ENCODE results near the gene RASSF8.

Gene RASSF8

DNA sequence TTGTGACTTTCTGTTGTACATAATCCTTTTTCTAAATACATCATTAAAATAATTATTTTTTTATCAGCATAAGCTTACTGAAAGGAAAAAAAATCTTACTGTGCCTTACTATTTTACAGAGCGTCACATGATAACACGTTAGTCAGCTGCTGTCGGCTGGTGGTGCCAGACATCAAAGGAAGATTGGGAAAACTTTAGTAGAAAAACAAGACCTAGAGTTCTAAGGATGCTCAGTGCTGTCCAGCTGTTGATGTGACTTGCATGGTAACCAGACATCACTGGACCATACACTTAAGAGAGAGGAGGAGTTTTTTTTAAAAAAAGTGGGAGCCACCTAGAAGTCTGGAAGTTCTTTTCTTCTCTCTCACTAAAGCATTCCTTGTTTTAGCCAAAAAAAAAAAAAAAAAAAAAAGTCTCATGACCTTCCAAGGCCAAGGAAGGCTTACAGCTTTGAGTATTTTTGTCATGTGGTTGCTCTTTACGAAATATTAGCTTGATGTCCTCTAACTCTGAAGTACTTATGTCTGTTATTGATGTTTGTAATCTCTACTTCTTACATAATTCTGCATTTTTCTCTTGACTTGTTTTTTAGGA, 4.5 kb downstream of the RASSF8 start:
- DNase-seq: no peak

- DNase-seq: no peak
Observed at GRCh38 chr12:25965682-25966081, 7.2 kb downstream of the RASSF8 start.

DNA sequence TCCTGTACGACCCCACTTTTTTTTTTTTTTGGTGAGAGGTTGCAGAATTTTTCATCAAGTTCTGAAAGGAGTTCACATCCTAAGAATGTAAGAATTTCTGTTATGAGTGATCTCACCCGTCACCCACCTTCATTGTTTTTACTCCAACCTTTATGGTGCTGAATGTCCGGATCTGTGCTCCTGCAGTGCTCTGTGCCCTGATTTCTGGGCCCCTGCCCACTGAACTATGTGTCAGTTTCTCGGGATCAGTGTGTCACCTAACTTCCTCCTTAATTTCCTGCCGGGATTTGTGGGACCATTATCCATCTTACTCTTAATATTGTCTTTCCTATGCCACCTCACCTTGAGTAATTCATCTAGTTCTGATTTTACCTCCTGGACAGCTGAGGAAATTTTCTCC, 11.6 kb downstream of the RASSF8 start:
- DNase-seq: no peak

DNA sequence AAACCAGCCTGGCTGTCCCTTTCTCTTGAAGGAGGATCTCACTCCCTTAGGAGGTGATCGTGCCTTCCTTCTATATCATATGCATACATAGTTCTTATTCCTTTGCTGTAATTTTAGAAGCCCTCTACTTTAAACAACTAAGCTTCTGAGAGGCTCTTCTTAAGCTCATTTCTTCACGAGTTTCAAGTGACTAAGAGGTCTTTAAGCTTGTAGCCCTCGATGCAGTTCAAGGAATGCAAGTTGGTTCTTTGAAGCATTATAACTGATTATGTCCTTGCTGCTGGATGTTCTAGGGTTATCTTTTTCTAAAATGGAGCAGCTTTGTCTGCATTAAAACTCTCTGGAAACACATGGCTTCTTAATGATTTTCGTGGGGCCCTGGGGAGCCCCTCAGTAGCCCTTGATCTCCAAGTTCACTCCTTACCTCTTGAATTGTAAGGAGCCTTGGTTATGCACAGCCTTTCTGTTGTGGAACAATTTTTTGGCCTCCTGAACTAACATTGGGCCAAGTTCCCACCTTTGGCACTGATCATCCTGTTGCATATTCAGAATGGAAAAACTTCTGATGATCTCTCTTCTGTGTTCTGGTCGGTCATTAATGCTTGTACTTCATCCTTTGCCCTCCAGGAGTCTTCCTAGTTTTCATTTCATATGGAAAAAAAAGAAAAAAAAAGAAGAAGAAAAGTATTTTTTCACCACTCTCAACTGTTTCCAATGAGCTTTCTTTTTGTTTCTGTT, 12.6 kb downstream of the RASSF8 start:
- DNase-seq: no peak

DNA sequence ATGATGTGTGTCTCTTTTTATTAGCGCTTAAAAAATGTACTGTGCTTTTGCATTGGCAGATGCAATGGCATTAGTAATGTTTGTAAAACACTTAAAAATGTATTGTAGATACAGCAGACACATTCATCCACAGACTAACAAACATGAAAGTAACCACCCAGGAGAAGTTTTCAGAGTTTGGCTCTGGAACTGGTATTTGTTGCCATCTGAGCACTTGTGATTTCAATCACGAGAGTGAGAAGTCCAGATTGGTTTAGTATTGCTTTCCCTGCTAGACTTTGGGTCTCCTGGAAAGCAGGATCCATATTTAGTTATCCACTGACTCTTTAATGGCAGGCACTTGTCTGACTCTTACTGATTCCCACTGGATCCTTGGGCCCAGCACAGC, 13.2 kb downstream of the RASSF8 start:
- DNase-seq: no peak

DNA sequence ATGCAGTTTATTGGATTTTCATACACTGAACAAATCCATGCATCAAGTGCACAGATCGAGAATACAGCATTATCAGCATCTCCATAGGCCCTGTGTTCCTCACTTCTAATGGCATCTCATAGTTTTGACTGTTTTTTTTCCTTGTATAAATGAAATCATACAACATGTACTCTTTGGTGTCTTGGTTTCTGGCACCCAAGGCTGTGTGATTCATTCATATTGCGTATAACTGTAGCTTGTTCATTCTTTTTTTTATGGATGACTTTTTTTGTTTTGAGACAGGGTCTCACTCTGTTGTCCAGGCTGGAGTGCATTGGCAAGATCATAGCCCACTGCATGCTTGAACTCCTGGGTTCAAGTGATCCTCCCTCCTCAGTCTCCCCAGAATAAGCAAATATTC, 14.3 kb downstream of the RASSF8 start:
- DNase-seq: no peak

DNA sequence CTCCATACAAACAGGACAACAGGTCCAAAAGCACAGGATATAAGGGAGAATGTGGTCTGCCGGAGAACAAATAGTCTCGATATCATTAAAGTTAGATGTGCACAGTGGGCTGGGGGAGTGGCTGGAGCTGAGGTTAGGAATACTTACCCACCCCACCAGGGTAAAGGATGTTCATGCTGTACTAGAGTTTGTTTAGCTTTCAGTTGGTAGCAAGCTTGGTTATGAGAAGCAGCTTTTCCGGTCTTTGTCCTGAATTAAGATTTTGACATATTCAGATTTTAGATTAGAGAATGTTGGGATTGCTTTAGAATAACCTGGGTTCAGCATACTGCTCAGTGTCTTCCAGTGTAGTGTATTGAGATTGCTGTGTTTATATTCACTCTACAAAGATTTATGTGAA, 16.7 kb downstream of the RASSF8 start:
- DNase-seq: no peak

DNA sequence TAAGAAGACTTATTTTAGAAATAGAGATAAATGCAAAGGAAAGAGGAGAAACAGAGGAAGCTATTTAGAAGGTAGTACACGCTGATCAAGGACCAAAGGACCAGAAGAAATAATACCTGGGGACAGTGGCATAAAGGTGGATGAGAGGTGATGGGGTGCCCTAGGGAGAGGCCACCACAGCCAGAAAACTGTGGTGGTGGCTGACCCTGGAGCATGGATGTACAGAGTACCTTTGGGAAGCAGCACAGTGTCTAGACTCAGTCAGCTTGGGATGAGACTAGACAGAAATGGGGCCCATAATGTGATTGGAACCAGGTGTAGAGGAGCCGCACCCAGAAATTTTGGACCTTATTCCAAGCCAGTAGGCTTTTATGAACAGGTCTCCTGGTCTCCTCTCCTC, 17.2 kb downstream of the RASSF8 start:
- DNase-seq: no peak

GRCh38 chr12:25976289-25976688, 17.8 kb downstream of the RASSF8 start:
- DNase-seq: no peak

GRCh38 chr12:25977047-25977446, 18.6 kb downstream of the RASSF8 start:
- DNase-seq: peak; percentile 15

GRCh38 chr12:25979059-25979458, 20.6 kb downstream of the RASSF8 start:
- no peak for DNase-seq

- no peak for DNase-seq
Observed at GRCh38 chr12:25979563-25979962, 21.1 kb downstream of the RASSF8 start.

- no peak for DNase-seq
Observed at GRCh38 chr12:25980035-25980434, 21.6 kb downstream of the RASSF8 start.

DNA sequence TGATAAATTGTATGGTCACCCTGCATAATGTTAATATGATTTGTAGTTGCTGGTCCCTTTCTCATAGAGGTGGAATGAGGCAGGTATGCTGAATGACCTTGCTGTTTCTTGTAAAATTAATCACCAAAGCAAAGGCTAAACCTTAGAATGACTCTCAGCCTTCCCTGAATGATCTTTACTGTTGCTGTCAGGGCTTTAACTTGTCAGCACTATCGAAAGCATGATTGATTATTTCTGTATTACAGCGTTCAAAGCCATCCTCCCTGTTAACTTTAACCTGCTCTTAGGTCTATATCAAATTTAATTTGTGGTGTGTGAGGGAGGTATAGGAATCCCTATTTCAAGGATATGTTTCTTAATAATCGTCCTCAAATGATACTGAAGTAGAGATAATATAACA, 23.1 kb downstream of the RASSF8 start:
- no peak for DNase-seq

- no peak for DNase-seq
Observed at GRCh38 chr12:25982416-25982815, 23.9 kb downstream of the RASSF8 start.

GRCh38 chr12:25983625-25984024, 25.1 kb downstream of the RASSF8 start:
- DNase-seq: no peak

- DNase-seq: no peak
Observed at GRCh38 chr12:25984759-25985158, 26.3 kb downstream of the RASSF8 start.

GRCh38 chr12:25985316-25986175, 27.1 kb downstream of the RASSF8 start:
- DNase-seq: peak; percentile 38

- no peak for DNase-seq
Observed at GRCh38 chr12:25986180-25986579, 27.7 kb downstream of the RASSF8 start.

- no peak for DNase-seq
Observed at GRCh38 chr12:25988505-25988904, 30.0 kb downstream of the RASSF8 start.

DNA sequence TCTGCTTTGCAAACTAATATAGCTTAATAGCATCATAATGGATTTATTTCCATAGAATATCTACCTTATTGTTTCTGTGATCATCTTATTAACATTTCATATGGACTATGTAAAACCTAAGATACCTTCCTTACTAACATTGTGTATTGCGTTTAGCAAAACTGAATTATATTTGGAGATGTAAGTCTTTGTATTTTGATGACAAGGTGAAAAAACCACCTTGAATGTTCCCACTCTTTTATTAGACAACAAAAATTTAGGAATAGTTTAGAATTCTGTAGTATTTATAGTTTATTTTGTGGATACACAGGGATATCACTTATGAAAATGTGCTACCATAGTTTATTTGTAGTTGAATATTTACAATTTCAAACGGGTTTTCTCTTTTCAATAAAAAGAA, 32.0 kb downstream of the RASSF8 start:
- DNase-seq: no peak

DNA sequence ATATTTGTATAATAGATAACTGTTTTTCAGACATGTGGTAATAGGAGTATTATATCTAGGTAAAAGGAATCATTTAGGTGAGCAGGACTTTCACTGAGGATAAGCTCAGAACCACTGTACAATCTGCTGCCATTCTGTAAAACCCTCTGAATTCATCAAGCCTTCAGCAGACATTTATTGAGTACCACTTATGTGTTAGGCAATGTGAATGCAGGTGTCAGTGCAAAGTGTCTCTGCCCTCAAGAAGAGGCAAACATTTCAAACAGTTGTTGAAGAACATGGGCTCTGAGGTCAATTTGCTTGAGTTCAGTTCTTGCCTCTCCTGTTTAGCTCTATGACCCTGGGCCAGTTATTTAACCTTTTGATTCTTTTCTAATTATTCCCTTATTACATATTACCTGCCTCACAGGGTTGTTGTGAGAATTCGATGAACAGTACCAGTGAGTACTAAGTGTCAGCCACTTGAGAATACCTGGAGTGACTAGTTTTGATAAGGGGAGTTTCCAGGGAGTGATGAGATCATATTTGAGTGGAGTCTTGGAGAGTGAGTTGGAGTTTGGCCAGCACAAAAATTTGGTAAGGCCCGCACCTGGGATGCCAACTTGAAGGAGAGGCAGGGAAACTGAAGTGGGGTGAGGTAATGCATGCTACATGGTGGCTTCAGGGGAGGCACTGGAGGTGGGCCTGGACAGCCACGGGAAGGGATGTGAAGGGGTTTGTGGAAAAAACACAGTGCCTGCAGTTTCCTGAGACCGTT, 33.7 kb downstream of the RASSF8 start:
- peak; percentile 36 for DNase-seq
